Activated B cell treated with CpG ODN at 0.5 μM for 24 hours (primary cell): ENCODE results near the gene DYNLT2. TPM values are rescaled to one million over a fixed set of nuclear protein-coding genes. Genes with fewer than 3 reads are reported as not detected.

Experiments
- ATAC-seq: fragments of 200-7000 bp; cut with Tn5 transposase; one replicate; pipeline ENCODE4 v1.10.0; 2021; ENCODE audit warnings: low read depth, mild to moderate bottlenecking, moderate library complexity
- CTCF ChIA-PET: fragments of 350-600 bp; sonication (Branson Sonifier 250); formaldehyde crosslinking; loops from one replicate; lab custom pipeline; 2021; ENCODE audit warnings: antibody characterized with exemption; lab: Charles Lee
- POLR2A ChIA-PET: fragments of 350-600 bp; sonication (Branson Sonifier 250); formaldehyde crosslinking; loops from one replicate; lab custom pipeline; 2021; ENCODE audit warnings: antibody characterized with exemption; lab: Charles Lee
- DNase-seq: peaks from one replicate; pipeline ENCODE4 v3.0.0; 2022
- H3K27ac Mint-ChIP-seq: one replicate; pipeline ENCODE4 v1.8.0; 2020; ENCODE audit warnings: mixed read lengths
- H3K27me3 Mint-ChIP-seq: one replicate; pipeline ENCODE4 v1.8.0; 2021; ENCODE audit warnings: mixed read lengths
- H3K36me3 Mint-ChIP-seq: one replicate; pipeline ENCODE4 v1.8.0; 2021; ENCODE audit warnings: low read depth, mixed read lengths
- H3K4me1 Mint-ChIP-seq: one replicate; pipeline ENCODE4 v1.8.0; 2021; ENCODE audit warnings: mixed read lengths
- H3K4me3 Mint-ChIP-seq: one replicate; pipeline ENCODE4 v1.8.0; 2020; ENCODE audit warnings: mild to moderate bottlenecking, mixed read lengths
- H3K9me3 Mint-ChIP-seq: one replicate; pipeline ENCODE4 v1.8.0; 2020; ENCODE audit warnings: mixed read lengths
- intact Hi-C: fragments of 100-400 bp; cut with micrococcal nuclease; formaldehyde crosslinking; loops from one replicate; pipeline ENCODE4 v1.15.1; 2024
- total RNA-seq: library from RNA; stranded (reverse); gene quantifications from 2 replicates; pipeline ENCODE4 v1.2.3, GENCODE V29; 2022
- TF ChIP-seq, protein P1 (sequence below): fragments of 200-600 bp; IDR thresholded peaks from one replicate; pipeline ENCODE4 v1.8.0; 2022; ENCODE audit warnings: antibody characterized with exemption, mild to moderate bottlenecking

DYNLT2 gene
- total RNA-seq, 1 donor from 2014 or later = 4.4 TPM

DNA sequence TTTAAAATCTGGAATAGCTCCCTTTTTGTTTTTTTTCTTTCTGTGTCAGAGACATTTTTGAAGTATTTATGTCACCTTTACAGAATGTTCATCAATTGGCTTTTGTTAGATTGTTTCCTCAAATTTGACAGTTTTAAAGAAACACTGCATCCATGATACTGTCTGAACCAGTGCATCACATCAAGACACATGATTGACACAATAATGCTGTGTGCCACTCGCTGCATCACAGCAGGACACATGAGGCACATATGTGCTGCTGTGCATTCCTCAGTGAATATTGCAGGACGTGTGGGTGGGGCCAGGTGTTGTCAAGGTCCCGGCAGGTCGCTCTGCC is 37.4 kb upstream of the DYNLT2 start:
- Mint-ChIP-seq H3K36me3 (peaks cover 3% of the 10 kb centered on the region), H3K9me3 (no peaks in the 10 kb centered on the region), H3K4me3 (no peak overlapping the region), H3K27me3 (peaks cover 31% of the 10 kb centered on the region), H3K27ac (no peak overlapping the region), H3K4me1 (peaks cover 10% of the 10 kb centered on the region)
- TF ChIP-seq, protein P1, sequence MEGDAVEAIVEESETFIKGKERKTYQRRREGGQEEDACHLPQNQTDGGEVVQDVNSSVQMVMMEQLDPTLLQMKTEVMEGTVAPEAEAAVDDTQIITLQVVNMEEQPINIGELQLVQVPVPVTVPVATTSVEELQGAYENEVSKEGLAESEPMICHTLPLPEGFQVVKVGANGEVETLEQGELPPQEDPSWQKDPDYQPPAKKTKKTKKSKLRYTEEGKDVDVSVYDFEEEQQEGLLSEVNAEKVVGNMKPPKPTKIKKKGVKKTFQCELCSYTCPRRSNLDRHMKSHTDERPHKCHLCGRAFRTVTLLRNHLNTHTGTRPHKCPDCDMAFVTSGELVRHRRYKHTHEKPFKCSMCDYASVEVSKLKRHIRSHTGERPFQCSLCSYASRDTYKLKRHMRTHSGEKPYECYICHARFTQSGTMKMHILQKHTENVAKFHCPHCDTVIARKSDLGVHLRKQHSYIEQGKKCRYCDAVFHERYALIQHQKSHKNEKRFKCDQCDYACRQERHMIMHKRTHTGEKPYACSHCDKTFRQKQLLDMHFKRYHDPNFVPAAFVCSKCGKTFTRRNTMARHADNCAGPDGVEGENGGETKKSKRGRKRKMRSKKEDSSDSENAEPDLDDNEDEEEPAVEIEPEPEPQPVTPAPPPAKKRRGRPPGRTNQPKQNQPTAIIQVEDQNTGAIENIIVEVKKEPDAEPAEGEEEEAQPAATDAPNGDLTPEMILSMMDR = no peak
- ATAC-seq (no peak), DNase-seq (no peak)
- intact Hi-C loops = no loop called here
- ChIA-PET CTCF (interaction anchor here (4.0 kb wide), 1 partner anchor 729 kb away, joined by 36 read pairs; no protein-coding TSS in a partner anchor), POLR2A (no interaction called here)

DNA sequence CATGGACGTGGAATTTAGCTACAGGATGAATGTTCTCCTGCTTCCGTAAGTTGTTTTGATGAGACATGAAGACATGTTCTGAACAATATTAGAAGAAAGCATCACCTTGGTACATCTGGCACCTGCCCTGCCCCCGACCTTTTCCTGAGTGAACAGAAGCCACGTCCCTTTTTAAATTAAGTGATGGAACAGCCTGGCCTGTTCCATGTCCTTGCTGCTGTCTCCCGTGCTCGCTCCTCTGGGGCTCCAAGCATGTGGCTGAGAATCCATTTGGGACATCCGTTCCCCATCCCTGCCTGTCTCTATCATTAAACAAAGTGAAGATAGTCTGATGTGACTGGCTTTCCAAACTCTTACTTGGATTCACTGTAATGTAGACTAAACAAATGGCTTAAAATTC is 36.4 kb upstream of the DYNLT2 start:
- TF ChIP-seq, protein P1 = no peak
- no peaks in the 10 kb centered on the region for H3K9me3 Mint-ChIP-seq
- no peak for DNase-seq
- CTCF ChIA-PET = interaction anchor here (4.0 kb wide), 1 partner anchor 730 kb away, joined by 36 read pairs; no protein-coding TSS in a partner anchor
- intact Hi-C loops = no loop called here
- H3K4me1 Mint-ChIP-seq = peaks cover 10% of the 10 kb centered on the region
- POLR2A ChIA-PET = no interaction called here
- no peak overlapping the region for H3K4me3 Mint-ChIP-seq
- no peak for ATAC-seq
- no peak overlapping the region for H3K27ac Mint-ChIP-seq
- H3K36me3 Mint-ChIP-seq = peaks cover 8% of the 10 kb centered on the region
- H3K27me3 Mint-ChIP-seq = peaks cover 22% of the 10 kb centered on the region

DNA sequence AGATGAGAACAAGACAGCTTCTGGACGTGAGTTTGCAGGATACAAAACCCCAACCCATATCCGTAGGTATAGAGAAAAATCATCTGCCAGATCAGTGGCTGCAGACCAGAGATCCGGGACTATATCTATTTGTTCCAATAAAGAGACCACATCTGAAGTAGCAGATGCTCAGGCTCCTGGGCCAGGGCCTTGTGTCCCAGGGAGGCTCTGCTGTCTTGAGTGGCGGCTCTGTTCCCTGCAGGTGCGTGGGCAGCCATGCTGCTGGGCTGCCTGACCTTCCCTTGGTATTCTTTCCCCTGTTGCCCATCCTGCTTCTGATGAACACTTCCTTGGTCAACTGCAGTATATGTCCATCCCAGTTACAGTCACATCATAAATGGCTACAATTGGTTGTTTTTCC is 35.0 kb upstream of the DYNLT2 start:
- DNase-seq (no peak), ATAC-seq (no peak)
- intact Hi-C loops = no loop called here
- H3K4me1 Mint-ChIP-seq = peaks cover 10% of the 10 kb centered on the region
- no peak overlapping the region for H3K4me3 Mint-ChIP-seq
- ChIA-PET CTCF (no interaction called here), POLR2A (no interaction called here)
- H3K36me3 Mint-ChIP-seq = peaks cover 12% of the 10 kb centered on the region
- H3K27me3 Mint-ChIP-seq = peaks cover 8% of the 10 kb centered on the region
- TF ChIP-seq, protein P1 = no peak
- no peaks in the 10 kb centered on the region for H3K9me3 Mint-ChIP-seq
- H3K27ac Mint-ChIP-seq = no peak overlapping the region

DNA sequence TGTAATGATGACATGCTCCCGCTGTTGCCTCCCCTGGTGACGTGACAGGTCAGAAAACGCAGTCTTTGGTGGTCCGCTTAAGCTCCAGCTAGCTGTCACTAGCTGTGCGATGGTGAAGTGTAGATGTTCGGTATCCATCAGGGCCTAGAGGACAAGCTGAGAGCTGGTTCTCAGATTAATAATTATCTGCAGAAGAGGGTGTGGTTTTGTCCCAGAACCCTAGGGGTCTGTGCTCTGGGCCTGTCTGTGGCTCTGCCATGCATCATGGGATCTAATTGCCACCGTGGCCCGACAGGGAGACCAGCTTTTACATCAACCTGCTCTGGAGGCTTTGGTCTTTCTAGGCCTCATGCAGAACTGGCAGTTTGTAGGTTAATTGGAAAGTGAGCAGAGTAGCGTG is 34.2 kb upstream of the DYNLT2 start:
- CTCF ChIA-PET = no interaction called here
- no peak overlapping the region for H3K27ac Mint-ChIP-seq
- no peak for DNase-seq
- POLR2A ChIA-PET = no interaction called here
- H3K27me3 Mint-ChIP-seq = peaks cover 3% of the 10 kb centered on the region
- peaks cover 18% of the 10 kb centered on the region for H3K36me3 Mint-ChIP-seq
- TF ChIP-seq, protein P1 = no peak
- intact Hi-C loops = no loop called here
- no peak overlapping the region for H3K4me3 Mint-ChIP-seq
- ATAC-seq = no peak
- no peaks in the 10 kb centered on the region for H3K9me3 Mint-ChIP-seq
- peaks cover 6% of the 10 kb centered on the region for H3K4me1 Mint-ChIP-seq

DNA sequence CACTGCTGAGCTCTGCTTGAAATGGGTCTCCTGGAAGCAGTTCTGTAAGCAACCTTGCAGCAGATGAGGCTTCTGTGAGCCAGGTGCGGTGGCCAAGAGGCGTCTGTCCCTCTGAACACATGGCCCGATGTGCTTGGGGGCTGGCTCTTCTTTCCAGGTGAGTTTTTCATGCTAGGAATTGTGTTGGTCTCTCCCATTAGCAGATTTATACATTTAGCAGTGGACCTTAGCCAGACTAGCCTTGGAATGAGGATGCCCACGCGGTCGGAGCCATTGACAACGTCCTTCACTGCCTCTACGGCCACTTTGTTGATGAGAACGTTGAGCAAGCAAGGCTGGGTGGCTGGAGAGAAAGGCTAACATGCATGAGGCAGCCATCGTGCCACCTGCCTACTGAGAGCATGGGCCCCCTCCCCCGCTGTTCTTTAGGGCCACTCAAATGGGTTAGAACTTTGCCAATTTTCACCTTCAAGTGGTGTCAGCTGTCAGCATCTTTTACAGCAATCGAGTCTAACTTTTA is 33.5 kb upstream of the DYNLT2 start:
- H3K4me1 Mint-ChIP-seq = no peaks in the 10 kb centered on the region
- H3K36me3 Mint-ChIP-seq = peaks cover 25% of the 10 kb centered on the region
- no peak for ATAC-seq
- no peak overlapping the region for H3K4me3 Mint-ChIP-seq
- no peaks in the 10 kb centered on the region for H3K9me3 Mint-ChIP-seq
- H3K27ac Mint-ChIP-seq = no peak overlapping the region
- ChIA-PET CTCF (no interaction called here), POLR2A (no interaction called here)
- intact Hi-C loops = no loop called here
- TF ChIP-seq, protein P1 = no peak
- no peak for DNase-seq
- H3K27me3 Mint-ChIP-seq = peaks cover 3% of the 10 kb centered on the region
